HEK293T (cell line): ENCODE data around the gene CNGB1.

Source experiments
- CTCF ChIA-PET: fragments of 350-600 bp; formaldehyde crosslinking; extraction: SDS; loops from one replicate; lab custom pipeline; 2021; ENCODE audit warnings: antibody characterized with exemption, inconsistent platforms; lab: Yijun Ruan, JAX
- POLR2A ChIA-PET: fragments of 350-600 bp; formaldehyde crosslinking; extraction: SDS; loops from one replicate; lab custom pipeline; 2020; ENCODE audit warnings: antibody characterized with exemption, inconsistent platforms; lab: Yijun Ruan, JAX
- DNase-seq: peaks from one replicate; pipeline ENCODE4 v3.0.0; 2012; ENCODE audit warnings: mixed read lengths; ENCODE audit errors: extremely low spot score
- ARNT ChIP-seq: fragments of 450-650 bp; IDR thresholded peaks from 2 replicates; pipeline ENCODE4 v1.6.1; 2017; ENCODE audit warnings: mild to moderate bottlenecking
- BHLHE40 ChIP-seq: fragments of 450-650 bp; IDR thresholded peaks from 2 replicates; pipeline ENCODE4 v1.6.1; 2016; ENCODE audit warnings: mild to moderate bottlenecking, moderate library complexity, borderline replicate concordance
- CTBP1 ChIP-seq: fragments of 450-650 bp; IDR thresholded peaks from 2 replicates; pipeline ENCODE4 v1.6.1; 2016; ENCODE audit warnings: borderline replicate concordance
- ELF4 ChIP-seq: fragments of 450-650 bp; IDR thresholded peaks from 2 replicates; pipeline ENCODE4 v1.6.1; 2017; ENCODE audit warnings: antibody characterized with exemption
- FOXA1 ChIP-seq: fragments of 450-650 bp; IDR thresholded peaks from 2 replicates; pipeline ENCODE4 v1.6.1; 2016; ENCODE audit warnings: mild to moderate bottlenecking
- FOXK2 ChIP-seq: fragments of 450-650 bp; IDR thresholded peaks from 2 replicates; pipeline ENCODE4 v1.6.1; 2016; ENCODE audit warnings: mild to moderate bottlenecking
- FOXM1 ChIP-seq: fragments of 450-650 bp; IDR thresholded peaks from 2 replicates; pipeline ENCODE4 v1.6.1; 2017; ENCODE audit warnings: mild to moderate bottlenecking, borderline replicate concordance
- HDGF ChIP-seq: fragments of 450-650 bp; IDR thresholded peaks from 2 replicates; pipeline ENCODE4 v1.6.1; 2017; ENCODE audit warnings: antibody characterized with exemption, borderline replicate concordance
- L3MBTL2 ChIP-seq: fragments of 450-650 bp; conservative IDR thresholded peaks from 2 replicates; pipeline ENCODE4 v1.6.1; 2016; ENCODE audit warnings: mild to moderate bottlenecking
- LEF1 ChIP-seq: fragments of 450-650 bp; IDR thresholded peaks from 2 replicates; pipeline ENCODE4 v1.6.1; 2017; ENCODE audit warnings: mild to moderate bottlenecking, borderline replicate concordance
- NFRKB ChIP-seq: fragments of 450-650 bp; IDR thresholded peaks from 2 replicates; pipeline ENCODE4 v1.6.1; 2016; ENCODE audit warnings: mild to moderate bottlenecking, moderate library complexity
- SP1 ChIP-seq: fragments of 450-650 bp; IDR thresholded peaks from 2 replicates; pipeline ENCODE4 v1.6.1; 2017
- SUZ12 ChIP-seq: fragments of 450-650 bp; IDR thresholded peaks from 2 replicates; pipeline ENCODE4 v1.6.1; 2016; ENCODE audit warnings: mild to moderate bottlenecking
- TARDBP ChIP-seq: fragments of 450-650 bp; IDR thresholded peaks from 2 replicates; pipeline ENCODE4 v1.6.1; 2016
- ZNF384 ChIP-seq: fragments of 450-650 bp; IDR thresholded peaks from 2 replicates; pipeline ENCODE4 v1.6.1; 2016
- TF ChIP-seq, protein P1 (sequence below): fragments of 450-650 bp; IDR thresholded peaks from 2 replicates; pipeline ENCODE4 v1.6.1; 2016

CNGB1 gene

DNA sequence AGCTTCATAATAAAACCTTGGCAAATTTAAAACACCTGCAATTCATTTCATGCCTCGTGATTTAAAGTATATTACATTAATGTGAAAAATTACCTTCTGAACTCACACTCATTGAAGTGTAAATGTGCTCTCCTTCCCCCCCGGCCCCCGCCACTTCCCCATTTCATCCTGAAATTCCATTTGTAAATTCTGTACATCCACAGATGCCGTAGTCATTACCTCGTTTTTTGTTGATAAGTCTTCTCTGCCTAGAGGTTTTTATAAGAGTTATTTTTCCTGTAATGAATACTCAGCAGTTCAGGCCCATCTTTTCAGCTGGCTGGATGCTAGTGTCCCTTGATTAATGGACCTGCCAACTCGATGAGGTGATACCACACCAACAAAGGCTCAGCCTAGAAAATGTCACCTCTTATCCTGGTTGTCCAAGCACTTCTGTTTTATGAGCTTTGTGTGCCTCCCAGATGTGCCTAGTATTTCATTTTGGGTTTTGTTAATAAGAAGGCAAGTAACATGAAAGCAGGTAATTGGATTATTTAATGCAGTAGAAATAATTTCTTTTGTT is 103.8 kb downstream of the CNGB1 start:
- ChIA-PET POLR2A (no interaction called here), CTCF (interaction anchor here (0.7 kb wide), 1 partner anchor 71 kb away, joined by 5 read pairs; no protein-coding TSS in a partner anchor)
- TF ChIP-seq FOXK2 = no peak
- TF ChIP-seq, protein P1, sequence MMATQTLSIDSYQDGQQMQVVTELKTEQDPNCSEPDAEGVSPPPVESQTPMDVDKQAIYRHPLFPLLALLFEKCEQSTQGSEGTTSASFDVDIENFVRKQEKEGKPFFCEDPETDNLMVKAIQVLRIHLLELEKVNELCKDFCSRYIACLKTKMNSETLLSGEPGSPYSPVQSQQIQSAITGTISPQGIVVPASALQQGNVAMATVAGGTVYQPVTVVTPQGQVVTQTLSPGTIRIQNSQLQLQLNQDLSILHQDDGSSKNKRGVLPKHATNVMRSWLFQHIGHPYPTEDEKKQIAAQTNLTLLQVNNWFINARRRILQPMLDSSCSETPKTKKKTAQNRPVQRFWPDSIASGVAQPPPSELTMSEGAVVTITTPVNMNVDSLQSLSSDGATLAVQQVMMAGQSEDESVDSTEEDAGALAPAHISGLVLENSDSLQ = peak; percentile 24; the same call in 1 of the 2 replicates
- DNase-seq = no peak

DNA sequence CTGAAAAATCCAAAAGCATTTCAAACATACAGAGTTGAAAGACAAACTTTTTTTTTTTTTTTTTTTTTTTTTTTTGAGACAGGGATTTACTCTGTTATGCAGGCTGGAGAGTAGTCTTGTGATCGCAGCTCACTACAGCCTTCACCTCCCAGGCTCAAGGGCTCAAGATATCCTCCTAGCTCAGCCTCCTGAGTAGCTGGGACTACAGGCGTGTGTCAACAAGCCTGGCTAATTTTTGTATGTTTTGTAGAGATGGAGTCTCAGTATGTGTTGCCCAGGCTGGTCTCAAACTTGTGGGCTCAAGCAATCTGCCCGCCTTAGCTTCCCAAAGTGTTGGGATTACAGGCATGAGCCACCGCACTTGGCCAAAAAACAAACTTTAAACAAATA is 104.4 kb downstream of the CNGB1 start:
- TF ChIP-seq HDGF (no peak), ELF4 (no peak), TARDBP (no peak), SP1 (no peak), FOXK2 (no peak), FOXM1 (no peak), LEF1 (no peak), L3MBTL2 (no peak), ARNT (no peak), FOXA1 (no peak), ZNF384 (no peak), BHLHE40 (no peak), NFRKB (no peak)
- TF ChIP-seq, protein P1 = no peak

DNA sequence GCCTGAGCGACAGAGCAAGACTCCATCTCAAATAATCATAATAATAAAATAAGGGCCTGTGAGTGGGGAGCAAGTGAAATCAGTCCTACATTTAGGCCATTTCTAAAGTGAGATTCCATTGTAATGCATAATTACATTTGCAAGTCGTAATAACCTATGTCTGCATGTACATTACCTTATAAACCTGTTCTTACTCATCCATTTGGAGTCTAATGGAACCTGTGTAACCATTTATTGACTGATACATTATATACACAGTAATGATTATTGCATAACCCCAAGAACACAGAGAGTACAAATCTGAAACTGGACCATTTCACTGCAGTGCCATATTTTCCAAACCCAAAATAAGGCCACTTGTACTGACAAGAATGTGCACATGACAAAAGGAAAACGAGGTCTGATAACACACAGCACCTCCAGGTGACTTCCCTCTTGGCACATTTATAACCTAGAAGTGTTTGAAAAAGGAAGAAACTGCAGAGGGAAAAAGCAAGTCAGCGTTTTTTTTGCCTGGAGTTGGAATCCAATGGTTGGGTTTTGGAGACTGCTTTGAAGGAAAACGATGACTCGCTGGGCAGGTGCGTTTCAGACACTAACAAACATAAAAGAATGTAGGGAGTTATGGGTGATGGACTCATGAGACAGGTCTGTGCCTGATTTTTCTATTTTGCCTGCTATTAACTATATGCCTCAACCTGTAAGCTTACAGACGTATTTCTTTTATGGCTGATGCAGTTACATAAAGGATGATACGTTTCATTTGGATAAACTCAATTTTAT is 105.0 kb downstream of the CNGB1 start:
- DNase-seq = no peak
- TF ChIP-seq NFRKB (no peak), FOXM1 (no peak), BHLHE40 (no peak), TARDBP (no peak), SUZ12 (no peak), SP1 (no peak), ARNT (no peak), CTBP1 (no peak), FOXK2 (no peak), ZNF384 (no peak), HDGF (no peak), L3MBTL2 (no peak), LEF1 (no peak), ELF4 (no peak), FOXA1 (no peak)
- TF ChIP-seq, protein P1 = no peak
- POLR2A ChIA-PET = no interaction called here
- CTCF ChIA-PET = no interaction called here

More for the DNA sequence above, 104.4 kb downstream of the CNGB1 start:
- ChIA-PET CTCF (no interaction called here), POLR2A (no interaction called here)
- DNase-seq = no peak

DNA sequence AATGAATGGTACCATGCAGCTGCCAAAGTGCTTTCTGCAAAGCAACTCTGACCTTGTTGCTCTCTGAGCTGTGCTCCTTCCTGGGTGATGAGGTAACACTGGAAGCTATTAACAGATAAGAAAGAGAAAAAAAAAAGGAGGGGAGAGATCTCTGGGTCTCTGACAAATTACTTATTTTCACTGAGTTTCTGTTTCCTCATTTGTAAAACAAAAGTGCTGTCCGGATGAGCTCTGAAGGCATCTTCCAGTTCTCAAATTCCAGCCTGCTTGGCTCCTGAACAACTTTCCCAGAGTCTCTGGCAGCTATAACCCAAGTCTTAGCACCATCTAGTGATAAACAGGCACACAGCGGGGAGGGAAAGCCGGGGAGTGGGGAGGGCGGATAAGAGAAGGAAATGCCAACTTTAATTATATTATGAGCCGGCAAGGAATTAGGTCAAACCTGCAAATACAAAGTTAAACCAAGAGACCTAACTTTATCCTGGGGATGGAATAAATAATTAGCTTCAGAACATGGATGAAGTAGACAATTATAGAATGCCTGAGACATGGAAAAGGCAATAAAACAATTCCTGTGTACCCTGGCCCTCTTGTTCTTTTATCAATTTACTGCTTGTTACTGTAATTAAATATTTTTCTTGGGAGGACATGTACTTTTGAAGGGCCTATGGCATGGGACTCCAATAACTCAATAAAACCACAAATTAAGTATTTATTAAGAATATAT is 107.3 kb downstream of the CNGB1 start:
- ChIA-PET POLR2A (no interaction called here), CTCF (interaction anchor here (0.6 to 1.5 kb wide), 11 partner anchors 11 to 125 kb away, joined by 3 to 8 read pairs (median 4); no protein-coding TSS in a partner anchor)
- TF ChIP-seq ARNT (no peak), SP1 (no peak), SUZ12 (no peak), BHLHE40 (no peak), TARDBP (no peak), NFRKB (no peak), LEF1 (no peak), ZNF384 (no peak), FOXM1 (no peak), FOXK2 (no peak)
- TF ChIP-seq, protein P1 = no peak
- DNase-seq = peak; percentile 43

- ChIA-PET CTCF (interaction anchor here (0.7 to 1.5 kb wide), 10 partner anchors 10 to 124 kb away, joined by 3 to 8 read pairs (median 4); no protein-coding TSS in a partner anchor), POLR2A (no interaction called here)
- no peak for DNase-seq
- TF ChIP-seq BHLHE40 = no peak
- TF ChIP-seq TARDBP = no peak
Observed at GRCh38 chr16:57862698-57863433, 108.1 kb downstream of the CNGB1 start.
